HG03066 (cell line): Measurements from ENCODE around the gene MRGPRE.

Experiments
- ATAC-seq: cut with Tn5 transposase; IDR thresholded peaks from one replicate; pipeline ENCODE4 v1.9.1; 2021; ENCODE audit warnings: low read depth; ENCODE audit not compliant: unreplicated experiment

The MRGPRE gene

GRCh38 chr11:3216027-3216525 lies 16.1 kb downstream of the MRGPRE start:
- ATAC-seq, result no peak

DNA sequence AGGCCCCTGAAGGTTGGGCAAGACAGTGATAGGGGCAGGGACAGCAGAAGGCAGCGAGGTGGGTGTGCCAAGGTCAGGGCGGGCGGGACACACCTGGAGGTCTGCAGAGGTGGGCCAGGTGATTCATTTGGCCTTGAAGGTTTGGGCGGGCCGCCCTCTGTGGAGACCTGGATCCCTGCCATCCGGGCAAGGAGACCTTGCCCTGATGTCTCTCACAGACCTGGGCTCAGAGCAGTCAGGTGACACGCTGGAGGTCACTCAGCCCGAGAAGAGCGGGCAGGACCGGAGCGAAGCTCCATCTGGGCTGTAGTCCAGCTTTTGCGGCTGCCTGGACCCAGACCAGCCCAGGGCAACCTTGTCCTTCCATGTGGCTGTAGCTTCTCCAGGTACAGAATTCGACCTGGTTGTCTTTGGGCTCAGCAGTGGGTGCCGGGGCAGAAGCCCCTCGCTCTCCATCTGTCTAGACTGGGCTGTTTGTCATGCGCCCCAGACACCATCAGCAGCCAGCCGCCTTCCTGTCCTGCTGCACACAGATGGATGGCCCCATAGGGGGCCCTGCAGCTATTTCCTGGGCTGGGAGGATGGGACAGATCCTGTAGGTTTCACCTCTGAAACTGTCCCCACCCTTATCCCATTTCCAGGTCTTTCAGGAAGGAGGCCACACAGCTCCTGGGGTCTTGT lies 16.7 kb downstream of the MRGPRE start:
- no peak for ATAC-seq

- no peak for ATAC-seq
These were observed 17.9 kb downstream of the MRGPRE start for GRCh38 chr11:3214420-3214699.

- no peak for ATAC-seq
These were observed 18.4 kb downstream of the MRGPRE start for GRCh38 chr11:3213659-3214419.

GRCh38 chr11:3208272-3208671 lies 23.9 kb downstream of the MRGPRE start:
- no peak for ATAC-seq

GRCh38 chr11:3207526-3208189 lies 24.6 kb downstream of the MRGPRE start:
- no peak for ATAC-seq

DNA sequence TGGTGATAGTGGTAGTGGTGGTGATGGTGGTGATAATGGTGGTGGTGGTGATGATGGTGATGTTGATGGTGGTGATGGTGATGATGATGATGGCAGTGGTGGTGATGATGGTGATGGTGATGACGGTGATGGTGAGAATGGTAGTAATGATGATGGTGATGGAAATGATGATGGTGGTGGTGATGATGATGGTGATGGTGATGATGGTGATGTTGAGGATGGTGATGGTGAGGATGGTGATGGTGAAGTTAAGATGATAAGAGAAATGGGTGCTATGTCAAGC lies 25.4 kb downstream of the MRGPRE start:
- ATAC-seq, result no peak

DNA sequence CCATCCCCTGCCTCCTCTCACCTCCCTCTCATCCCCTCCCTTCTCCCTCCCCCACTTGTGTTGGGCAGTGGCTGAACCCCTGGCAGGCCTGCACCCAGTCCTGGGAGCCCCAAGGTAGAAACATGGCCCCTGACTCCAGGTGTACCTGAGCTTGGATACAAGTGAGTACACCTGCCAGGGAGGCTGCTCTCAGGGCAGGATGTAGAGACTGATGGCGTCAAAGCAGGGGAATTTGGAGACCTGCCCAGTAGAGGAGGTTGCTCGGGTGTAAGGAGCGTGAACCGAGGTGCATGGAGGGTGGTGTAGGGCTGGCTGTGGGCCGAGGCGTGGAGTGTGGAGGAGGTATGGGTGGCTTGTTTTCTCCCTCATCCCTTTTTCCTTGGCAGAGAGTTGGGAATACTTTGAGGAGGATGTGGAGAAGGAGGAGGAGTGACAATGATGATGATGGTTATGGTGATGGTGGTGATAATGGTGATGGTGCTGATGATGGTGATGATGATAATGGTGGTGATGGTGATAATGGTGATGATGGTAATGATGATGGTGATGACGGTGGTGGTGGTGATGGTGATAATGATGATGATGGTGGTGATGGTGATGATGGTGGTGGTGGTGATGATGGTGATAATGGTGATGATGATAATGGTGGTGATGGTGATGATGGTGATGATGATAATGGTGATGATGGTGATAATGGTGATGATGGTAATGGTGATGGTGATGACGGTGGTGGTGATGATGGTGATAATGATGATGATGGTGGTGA lies 25.9 kb downstream of the MRGPRE start:
- no peak for ATAC-seq

DNA sequence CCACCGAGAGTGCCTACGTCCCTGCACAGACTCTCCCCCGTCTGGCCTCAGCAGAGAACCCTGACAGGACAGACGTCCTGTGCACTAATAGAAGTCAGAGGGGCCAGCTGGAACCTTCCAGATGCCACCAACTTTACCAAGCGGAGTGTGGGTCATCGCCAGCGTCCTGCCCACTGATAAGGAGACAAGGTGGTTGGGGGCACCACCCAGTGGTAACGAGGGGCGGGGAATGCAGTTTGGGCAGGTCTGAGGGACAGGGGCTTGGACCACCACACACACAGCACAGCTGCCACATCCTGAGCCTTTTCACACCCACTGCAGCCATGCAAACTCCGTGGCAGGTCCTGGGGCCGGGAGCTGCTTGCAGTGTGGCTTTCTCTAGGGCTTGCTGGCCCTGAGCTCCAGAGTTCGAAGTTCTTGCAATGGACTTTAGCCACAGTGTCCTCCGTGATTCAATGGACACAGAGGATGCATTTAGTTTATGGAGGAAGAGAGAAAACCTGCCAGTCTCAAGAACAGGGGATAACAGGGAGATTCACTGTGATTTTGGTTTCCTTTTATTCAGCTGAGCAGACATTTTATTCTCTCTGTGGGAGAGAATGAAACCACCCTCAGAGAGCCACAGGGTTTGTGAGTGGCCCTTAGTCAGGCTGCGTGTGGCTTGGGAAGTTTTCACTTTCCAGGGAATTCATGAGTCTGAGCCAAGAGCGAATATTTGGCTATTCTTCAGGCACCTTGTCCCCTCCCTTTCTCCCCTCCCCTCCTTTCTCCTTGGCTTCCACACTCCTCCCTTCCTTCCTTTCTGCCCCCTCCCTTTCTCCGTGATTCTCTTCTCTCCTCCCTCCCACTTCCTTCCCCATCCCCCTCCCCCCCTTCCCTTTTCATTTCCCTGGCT lies 26.7 kb downstream of the MRGPRE start:
- no peak for ATAC-seq

- ATAC-seq, result no peak
These were observed 27.8 kb downstream of the MRGPRE start for GRCh38 chr11:3204141-3205015.

- ATAC-seq, result no peak
These were observed 28.8 kb downstream of the MRGPRE start for GRCh38 chr11:3203221-3204043.

DNA sequence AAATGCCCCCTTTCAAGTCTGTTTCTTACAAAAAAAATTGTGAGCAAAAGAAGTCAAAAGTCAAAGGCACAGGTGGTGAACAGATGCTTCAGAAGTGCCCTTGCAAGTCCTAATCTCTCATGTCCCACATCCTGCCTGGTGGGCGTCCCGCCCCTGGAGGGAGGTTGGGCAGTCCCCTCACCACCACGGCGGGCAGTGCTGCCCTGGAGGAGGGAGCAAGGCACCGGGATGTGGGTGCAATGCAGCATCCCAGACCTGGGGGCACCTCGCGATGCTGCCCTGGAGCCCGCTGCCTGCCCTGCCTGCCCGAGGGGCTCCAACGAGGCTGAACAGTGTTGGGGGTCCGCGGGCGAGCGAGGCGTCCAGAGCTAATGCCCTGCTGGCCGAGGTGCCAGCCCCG lies 29.5 kb downstream of the MRGPRE start:
- no peak for ATAC-seq

DNA sequence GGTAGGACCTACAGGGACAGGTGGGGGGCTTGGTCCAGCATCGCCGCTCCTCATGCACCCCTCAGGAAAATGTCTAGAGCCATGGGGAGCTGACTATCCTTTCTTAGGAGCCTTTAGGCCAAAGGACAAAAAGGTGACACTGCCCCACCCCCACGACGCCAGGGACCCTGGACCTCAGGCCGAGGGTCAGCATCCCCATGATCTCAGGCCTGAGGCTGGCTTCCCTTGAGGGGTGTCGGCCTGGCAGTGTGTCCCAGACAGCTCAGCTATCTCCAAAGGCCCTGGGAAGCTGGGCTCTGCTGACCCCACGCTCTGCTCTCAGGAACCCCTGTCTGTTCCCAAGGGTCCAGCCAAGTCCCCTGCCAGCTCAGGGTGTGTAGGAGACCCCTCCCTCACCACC lies 29.9 kb downstream of the MRGPRE start:
- ATAC-seq, result no peak

DNA sequence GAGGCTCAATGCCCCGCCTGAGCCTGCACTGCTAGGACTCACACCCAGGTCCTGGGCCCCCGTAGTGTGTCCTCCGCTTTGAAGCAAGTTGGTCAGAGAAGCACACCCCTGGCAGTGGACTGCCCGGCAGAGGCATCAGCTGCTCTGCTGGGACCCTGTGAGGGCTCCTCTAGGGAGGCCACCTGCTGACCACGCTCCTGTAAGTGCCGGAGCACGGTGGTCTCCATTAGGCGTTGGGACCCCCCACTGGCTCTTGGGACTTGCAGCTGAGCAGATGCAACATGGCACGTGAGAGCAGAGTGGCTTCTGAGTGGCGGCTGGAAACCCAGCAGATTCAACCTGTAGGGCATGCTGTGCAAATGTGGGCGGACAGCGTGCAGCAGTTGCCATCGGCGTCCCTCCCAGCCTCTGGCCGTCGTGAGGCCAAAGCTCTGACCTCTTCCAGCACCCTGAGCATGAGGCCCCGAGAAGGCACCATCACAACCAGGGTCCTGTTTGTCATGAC lies 30.5 kb downstream of the MRGPRE start:
- ATAC-seq, result no peak

GRCh38 chr11:3201112-3201581 lies 31.1 kb downstream of the MRGPRE start:
- ATAC-seq, result no peak

DNA sequence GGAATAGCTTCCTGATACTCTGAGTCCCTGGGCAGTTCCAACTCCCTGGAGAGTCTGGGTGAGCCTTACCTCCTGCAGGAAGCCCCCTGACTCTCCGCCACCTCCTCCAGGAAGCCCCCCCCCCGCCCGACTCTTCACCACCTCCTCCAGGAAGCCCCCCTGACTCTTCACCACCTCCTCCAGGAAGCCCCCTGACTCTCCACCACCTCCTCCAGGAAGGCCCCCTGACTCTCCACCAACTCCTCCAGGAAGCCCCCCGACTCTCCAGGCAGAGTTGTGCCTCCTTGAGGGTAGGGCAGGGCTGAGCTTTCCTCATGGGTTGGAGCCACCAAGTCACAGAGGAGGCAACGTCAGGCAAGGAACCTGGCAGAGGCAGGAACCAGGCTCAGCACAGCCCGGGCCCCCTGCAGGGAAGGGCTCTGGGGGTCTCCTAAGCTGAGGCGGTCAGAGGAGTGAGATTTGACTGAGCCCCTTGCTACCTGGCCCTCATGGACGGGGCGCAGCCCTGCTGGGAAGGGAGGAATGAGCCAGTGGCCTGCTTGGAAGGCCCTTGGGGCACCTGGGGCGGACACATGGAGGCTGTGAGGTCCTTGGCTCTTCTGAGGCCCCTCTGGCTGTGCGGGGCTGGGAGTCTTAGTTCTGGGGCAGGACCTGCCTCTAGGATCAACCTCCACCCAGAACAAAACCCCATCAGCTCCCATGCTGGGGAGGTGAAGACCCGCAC lies 31.7 kb downstream of the MRGPRE start:
- ATAC-seq, result no peak

DNA sequence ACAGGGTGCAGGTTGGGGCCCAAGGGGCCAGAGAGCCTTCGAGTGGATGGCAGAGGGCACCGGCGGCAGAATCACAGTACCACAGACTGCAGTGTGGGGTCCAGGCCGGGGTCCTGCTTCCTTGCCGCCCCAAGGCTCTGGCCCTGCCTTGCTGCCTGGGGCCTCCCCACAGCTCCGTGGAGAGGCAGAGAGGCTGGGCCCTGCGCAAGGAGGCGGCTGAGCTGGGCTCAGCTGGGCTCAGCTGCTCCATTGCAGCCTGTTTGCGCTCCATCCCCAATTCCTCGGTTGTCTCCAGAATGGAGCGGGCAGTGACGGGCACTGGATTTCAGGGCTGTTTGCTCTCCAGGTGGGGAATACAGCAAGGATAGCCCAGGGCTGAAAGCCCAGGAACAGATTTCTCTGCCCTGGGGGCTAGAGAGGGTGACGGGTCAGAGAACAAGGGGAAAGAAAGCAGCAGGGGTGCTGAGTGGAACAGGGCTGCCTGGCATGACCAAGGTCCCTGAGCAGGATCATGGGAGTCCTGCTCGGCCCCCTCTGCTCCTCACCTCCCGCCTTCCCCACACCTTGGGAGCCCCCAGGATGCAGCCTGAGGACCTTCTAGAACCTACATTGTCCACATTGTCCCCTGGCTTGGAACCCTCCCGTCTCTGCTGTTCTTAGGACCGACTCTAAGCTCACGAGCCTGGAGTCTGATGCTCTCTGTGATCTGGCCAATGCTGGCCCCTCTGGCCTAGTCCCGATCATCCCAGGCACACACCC lies 32.5 kb downstream of the MRGPRE start:
- no peak for ATAC-seq
